Sigmoid colon (tissue), 7 donors: ENCODE results near the gene ARHGAP9. TPM values are rescaled to one million over a fixed set of nuclear protein-coding genes. Genes with fewer than 3 reads are reported as not detected.
"Not testable (repeated sequence)": the region's sequence is repeated elsewhere in the genome, so short reads cannot be mapped to it uniquely, and the experiment has no call there.

Experiments used
- DNase-seq: peaks from one replicate; pipeline ENCODE4 v3.0.0-alpha.2; 2019
- H3K27ac ChIP-seq, 4 donors: fragments of 200-600 bp; sonication (generic); one replicate each; pipeline ENCODE4 v1.5.1; 2016 to 2019; ENCODE audit warnings: mild to moderate bottlenecking in 1 of 4
- H3K27me3 ChIP-seq, 3 donors: fragments of 200-600 bp; sonication (generic); one replicate each; pipeline ENCODE4 v1.5.1; 2019; ENCODE audit warnings: mild to moderate bottlenecking in 1 of 3
- H3K36me3 ChIP-seq, 4 donors: fragments of 200-600 bp; sonication (generic); one replicate each; pipeline ENCODE4 v1.5.1; 2016 to 2019
- H3K4me1 ChIP-seq, 4 donors: fragments of 200-600 bp; sonication (generic); one replicate each; pipeline ENCODE4 v1.5.1; 2017 to 2019
- H3K4me3 ChIP-seq, 4 donors: fragments of 200-600 bp; sonication (generic); one replicate each; pipeline ENCODE4 v1.5.1; 2017 to 2019; ENCODE audit warnings: mild to moderate bottlenecking in 2 of 4, moderate library complexity in 1 of 4
- H3K9me3 ChIP-seq, 4 donors: fragments of 200-600 bp in 3 of 4; sonication (generic) in 3 of 4; one replicate each; pipeline versions ENCODE4 v1.5.1 to v1.6.1; 2013 to 2019
- CTCF ChIP-seq, 4 experiments: fragments of 450-650 bp in 3 of 4; fragments of 200-600 bp in 1 of 4; IDR thresholded peaks; one replicate each; pipeline ENCODE4 v1.5.1; 2016 to 2019; ENCODE audit warnings: antibody characterized with exemption in 4 of 4, mild to moderate bottlenecking in 3 of 4, moderate library complexity in 2 of 4
- EP300 ChIP-seq, 4 donors: sonication (generic); formaldehyde crosslinking; IDR thresholded peaks; one replicate each; pipeline ENCODE4 v1.6.1; 2017; ENCODE audit warnings: antibody characterized with exemption in 4 of 4
- POLR2A ChIP-seq, 2 donors: fragments of 450-650 bp; IDR thresholded peaks; one replicate each; pipeline ENCODE4 v1.6.1; 2016; ENCODE audit warnings: antibody characterized with exemption in 2 of 2, mild to moderate bottlenecking in 2 of 2, moderate library complexity in 2 of 2
- POLR2AphosphoS5 ChIP-seq, 4 donors: sonication (generic); formaldehyde crosslinking; IDR thresholded peaks; one replicate each; pipeline ENCODE4 v1.6.1; 2017; ENCODE audit warnings: antibody characterized with exemption in 4 of 4
- WGBS, 2 donors: extraction: QIAGEN DNeasy Blood & Tissue Kit; methylation state at CpG; one replicate each; pipeline ENCODE4 v1.1.7; 2013; 5-methylcytosine and 5-hydroxymethylcytosine counted together
- intact Hi-C: fragments of 100-400 bp; cut with DNase I; formaldehyde crosslinking; loops from one replicate; pipeline ENCODE4 v1.15.1; 2023
- polyA plus RNA-seq, 3 donors: library from polyadenylated mRNA; stranded (reverse); fragments of 200-250 nt; gene quantifications; one replicate each; pipeline ENCODE4 v1.2.3, GENCODE V29; 2013
- small RNA-seq, 3 donors: library from RNA; depleted of rRNA; stranded (forward); fragments of <200 nt; gene quantifications; one replicate each; pipeline ENCODE3, GENCODE V24; 2016
- total RNA-seq, 4 donors: library from RNA; depleted of rRNA; stranded (reverse); fragments of >200 nt; gene quantifications; one replicate each; pipeline ENCODE4 v1.1.0, GENCODE V29; 2016
- donor health status: healthy with polysubstance abuse.
- donor health status: Bipolar disorder and iron deficiency.
- donor health status: healthy.

Gene ARHGAP9
- total and polyA plus RNA-seq, 7 donors: 4.3 to 54.7 (median 6.6) TPM

- peak overlapping the region; percentile 65 to 85 (median 84) for H3K4me3 ChIP-seq
- H3K36me3 ChIP-seq: peaks cover 0 to 7% (median 0%) of the 10 kb centered on the region in 4 donors
- TF ChIP-seq CTCF (IDR thresholded peaks at IDR 0.05): no peak
- TF ChIP-seq POLR2AphosphoS5 (IDR thresholded peaks at IDR 0.05): no peak
- TF ChIP-seq EP300 (IDR thresholded peaks at IDR 0.05): no peak
- no peak for TF ChIP-seq POLR2A (IDR thresholded peaks at IDR 0.05)
- peaks cover 0 to 18% (median 14%) of the 10 kb centered on the region in 4 donors for H3K4me1 ChIP-seq
- DNase-seq: no peak
- no peaks in the 10 kb centered on the region for H3K27me3 ChIP-seq
- peak overlapping the region; percentile 94 to 99 (median 97) for H3K27ac ChIP-seq
- WGBS, 2 donors: 22 to 37% methylated on average over 9 of the region's 9 CpGs
- intact Hi-C loops: loop anchor here (2.0 kb wide), 1 partner anchor 29 kb away; the partner anchor contains the start of gene GLI1
- H3K9me3 ChIP-seq: no peaks in the 10 kb centered on the region
Measured at GRCh38 chr12:57429473-57430111, 50.1 kb downstream of the ARHGAP9 start.

- Histone ChIP-seq H3K9me3 (no peaks in the 10 kb centered on the region), H3K27me3 (no peaks in the 10 kb centered on the region), H3K36me3 (peaks cover 0 to 7% (median 0%) of the 10 kb centered on the region in 4 donors), H3K4me1 (peaks cover 0 to 18% (median 14%) of the 10 kb centered on the region in 4 donors), H3K27ac (peak overlapping the region; percentile 94 to 99 (median 97)), H3K4me3 (no peak overlapping the region)
- no peak for DNase-seq
- TF ChIP-seq CTCF (IDR thresholded peaks at IDR 0.05): no peak
- 87 to 89% methylated on average over 6 of the region's 6 CpGs for WGBS, 2 donors
- intact Hi-C loops: no loop called here
Measured at GRCh38 chr12:57428965-57429364, 50.7 kb downstream of the ARHGAP9 start.

- WGBS, 2 donors: 96 to 97% methylated on average over 10 of the region's 10 CpGs
- intact Hi-C loops, H3K27me3 ChIP-seq, H3K9me3 ChIP-seq, H3K36me3 ChIP-seq, H3K27ac ChIP-seq, DNase-seq, H3K4me3 ChIP-seq: not testable (repeated sequence)
- H3K4me1 ChIP-seq: peaks cover 0 to 18% (median 14%) of the 10 kb centered on the region in 4 donors
Measured at GRCh38 chr12:57426948-57427347, 52.7 kb downstream of the ARHGAP9 start.

Small RNAs within 50 kb of the gene (small RNA-seq; reads per million reads assigned to genes)
- 0 to 0.29 (median 0.18) reads per million in 3 donors for gene MIR616

Other genes starting within 250 kb of the ARHGAP9 start
- 1 to 10 TPM in 3 of 4 donors, under 1 TPM in 1; 0.41 to 2.8 (median 1.8) TPM for gene STAC3, start 228.7 kb downstream of the ARHGAP9 start, total RNA-seq
- gene STAC3, start 228.7 kb downstream of the ARHGAP9 start, polyA plus RNA-seq: 1 to 10 TPM; 1.2 to 4.6 (median 1.8) TPM
- 10 to 100 TPM; 28.3 to 37.7 (median 28.5) TPM for gene R3HDM2, start 48.8 kb downstream of the ARHGAP9 start, total RNA-seq
- gene R3HDM2, start 48.8 kb downstream of the ARHGAP9 start, polyA plus RNA-seq: 10 to 100 TPM; 10.9 to 26.2 (median 14.4) TPM
- not detected for gene INHBC, start 45.1 kb downstream of the ARHGAP9 start, total RNA-seq
- gene INHBC, start 45.1 kb downstream of the ARHGAP9 start, polyA plus RNA-seq: not detected
- under 1 TPM in 1 of 4 donors, not detected in 3; 0.36 TPM for gene INHBE, start 24.6 kb downstream of the ARHGAP9 start, total RNA-seq
- under 1 TPM in 1 of 3 donors, not detected in 2; 0.09 TPM for gene INHBE, start 24.6 kb downstream of the ARHGAP9 start, polyA plus RNA-seq
- gene GLI1, start 20.1 kb downstream of the ARHGAP9 start, total RNA-seq: 1 to 10 TPM in 2 of 4 donors, under 1 TPM in 1, not detected in 1; 0.71 to 3.9 (median 1.8) TPM
- 1 to 10 TPM in 1 of 3 donors, under 1 TPM in 1, not detected in 1; 0.60 to 1.5 TPM for gene GLI1, start 20.1 kb downstream of the ARHGAP9 start, polyA plus RNA-seq
- gene MARS1, start 8.2 kb upstream of the ARHGAP9 start, total RNA-seq: 10 to 100 TPM; 46.6 to 56.3 (median 53.2) TPM
- gene MARS1, start 8.2 kb upstream of the ARHGAP9 start, polyA plus RNA-seq: 10 to 100 TPM; 22.9 to 86.2 (median 25.8) TPM
- gene DDIT3, start 40.6 kb upstream of the ARHGAP9 start, total RNA-seq: 10 to 100 TPM; 30.7 to 48.5 (median 40.7) TPM
- 10 to 100 TPM; 42.3 to 52.9 (median 46.7) TPM for gene DDIT3, start 40.6 kb upstream of the ARHGAP9 start, polyA plus RNA-seq
- 10 to 100 TPM; 13.5 to 23.5 (median 16.0) TPM for gene MBD6, start 43.0 kb upstream of the ARHGAP9 start, total RNA-seq
- gene MBD6, start 43.0 kb upstream of the ARHGAP9 start, polyA plus RNA-seq: 10 to 100 TPM; 16.2 to 52.8 (median 17.1) TPM
- gene DCTN2, start 67.3 kb upstream of the ARHGAP9 start, total RNA-seq: 100 to 1,000 TPM; 118 to 194 (median 141) TPM
- 100 to 1,000 TPM; 141 to 204 (median 172) TPM for gene DCTN2, start 67.3 kb upstream of the ARHGAP9 start, polyA plus RNA-seq
- gene KIF5A, start 70.2 kb upstream of the ARHGAP9 start, total RNA-seq: 1 to 10 TPM; 3.6 to 8.9 (median 6.9) TPM
- gene KIF5A, start 70.2 kb upstream of the ARHGAP9 start, polyA plus RNA-seq: 1 to 10 TPM in 1 of 3 donors, under 1 TPM in 2; under 0.01 to 3.5 (median 0.46) TPM
- gene PIP4K2C, start 111.3 kb upstream of the ARHGAP9 start, total RNA-seq: 10 to 100 TPM; 13.3 to 22.8 (median 18.4) TPM
- gene PIP4K2C, start 111.3 kb upstream of the ARHGAP9 start, polyA plus RNA-seq: 10 to 100 TPM; 21.0 to 30.5 (median 28.6) TPM
- gene DTX3, start 125.0 kb upstream of the ARHGAP9 start, total RNA-seq: 10 to 100 TPM; 42.9 to 68.4 (median 50.7) TPM
- 10 to 100 TPM in 1 of 3 donors, 1 to 10 TPM in 2; 1.2 to 12.5 (median 8.4) TPM for gene DTX3, start 125.0 kb upstream of the ARHGAP9 start, polyA plus RNA-seq
- 100 to 1,000 TPM in 3 of 4 donors, 10 to 100 TPM in 1; 99.4 to 140 (median 113) TPM for gene ARHGEF25, start 131.6 kb upstream of the ARHGAP9 start, total RNA-seq
- gene ARHGEF25, start 131.6 kb upstream of the ARHGAP9 start, polyA plus RNA-seq: 10 to 100 TPM in 2 of 3 donors, 1 to 10 TPM in 1; 5.8 to 22.8 (median 18.2) TPM
- gene B4GALNT1, start 153.3 kb upstream of the ARHGAP9 start, total RNA-seq: 1 to 10 TPM in 3 of 4 donors, under 1 TPM in 1; 0.99 to 4.4 (median 3.3) TPM
- gene B4GALNT1, start 153.3 kb upstream of the ARHGAP9 start, polyA plus RNA-seq: 1 to 10 TPM in 1 of 3 donors, not detected in 2; 2.7 TPM
- gene OS9, start 214.3 kb upstream of the ARHGAP9 start, total RNA-seq: 100 to 1,000 TPM; 122 to 183 (median 156) TPM
- 100 to 1,000 TPM in 1 of 3 donors, 10 to 100 TPM in 2; 69.1 to 243 (median 95.3) TPM for gene OS9, start 214.3 kb upstream of the ARHGAP9 start, polyA plus RNA-seq